Hepatocyte (in vitro differentiated cells): ENCODE results near the gene LHFPL3.

Source experiments
- CTCF ChIP-seq: fragments of 200-600 bp; sonication (generic); IDR thresholded peaks from 2 replicates; pipeline ENCODE4 v1.5.1; 2016; ENCODE audit warnings: antibody characterized with exemption, mild to moderate bottlenecking; ENCODE audit not compliant: poor library complexity
- EZH2 ChIP-seq: fragments of 200-600 bp; sonication (generic); IDR thresholded peaks from 2 replicates; pipeline ENCODE4 v1.6.1; 2016; ENCODE audit warnings: antibody characterized with exemption, mild to moderate bottlenecking, borderline replicate concordance
- EZH2phosphoT487 ChIP-seq: fragments of 200-600 bp; sonication (generic); IDR thresholded peaks from one replicate; pipeline ENCODE4 v1.6.1; 2018; ENCODE audit warnings: antibody characterized with exemption, mild to moderate bottlenecking, low read depth, moderate library complexity; ENCODE audit not compliant: unreplicated experiment, severe bottlenecking

- TF ChIP-seq EZH2 (no peak), CTCF (no peak), EZH2phosphoT487 (no peak)
Observed at GRCh38 chr7:104950754-104951153, 622.4 kb downstream of the LHFPL3 start.
